GM12878 (cell line): ENCODE results near the gene ADD2.

ENCODE experiments used
- CTCF ChIP-seq, 3 experiments: IDR thresholded peaks in 2 of 3; conservative IDR thresholded peaks in 1 of 3; 2 replicates each; pipeline ENCODE4 v1.5.1; 2011; ENCODE audit warnings: low read depth in 3 of 3, low read length in 3 of 3, mild to moderate bottlenecking in 3 of 3, control low read depth in 2 of 3, moderate library complexity in 2 of 3, inconsistent platforms in 1 of 3, mixed read lengths in 1 of 3; ENCODE audit not compliant: control insufficient read depth in 2 of 3, insufficient read depth in 1 of 3; ENCODE audit errors: extremely low read depth in 1 of 3
- E4F1 ChIP-seq: fragments of 450-650 bp; IDR thresholded peaks from 2 replicates; pipeline ENCODE4 v1.6.1; 2018; ENCODE audit warnings: borderline replicate concordance, mild to moderate bottlenecking; ENCODE audit not compliant: partially characterized antibody
- EZH2 ChIP-seq: IDR thresholded peaks from 2 replicates; pipeline ENCODE4 v1.6.1; 2012; ENCODE audit warnings: low read depth, mild to moderate bottlenecking, control low read depth, inconsistent platforms, low read length, borderline replicate concordance; ENCODE audit not compliant: control insufficient read depth
- JUND ChIP-seq: IDR thresholded peaks from 2 replicates; pipeline ENCODE4 v1.6.1; 2012; ENCODE audit warnings: low read depth, mild to moderate bottlenecking, low read length, improper control_type of control experiment, moderate library complexity
- MTA2 ChIP-seq: fragments of 450-650 bp; IDR thresholded peaks from 2 replicates; pipeline ENCODE4 v1.6.1; 2016; ENCODE audit warnings: low read depth, mild to moderate bottlenecking, moderate library complexity
- NR2C2 ChIP-seq: IDR thresholded peaks from 2 replicates; pipeline ENCODE4 v1.6.1; 2011; ENCODE audit warnings: borderline replicate concordance, low read depth; ENCODE audit not compliant: control insufficient read depth, insufficient read length

GRCh38 chr2:70753031-70753430 is 15.0 kb downstream of the ADD2 start:
- TF ChIP-seq E4F1 (no peak), CTCF (IDR thresholded peaks at IDR 0.05 in 2 of 3, conservative IDR thresholded peaks at IDR 0.05 in 1 of 3; ENCODE audit: control insufficient read depth in 2 of 3, extremely low read depth in 1 of 3, insufficient read depth in 1 of 3, low read depth in 3 of 3, low read length in 3 of 3) (no peak), JUND (no peak), MTA2 (no peak), EZH2 (no peak), NR2C2 (no peak)
